DND-41 (cell line): Measurements from ENCODE around the gene FBXO11.

Experiments
- ATAC-seq: fragments of 200-7000 bp; cut with Tn5 transposase; 3 replicates; pipeline ENCODE4 v1.9.1; 2021; ENCODE audit warnings: low read depth; ENCODE audit not compliant: insufficient read depth
- DNase-seq: peaks from one replicate; pipeline ENCODE4 v3.0.0-alpha.2; 2020
- H2AFZ ChIP-seq: 2 replicates; pipeline ENCODE4 v1.6.0; 2012; ENCODE audit warnings: low read depth, low read length
- H3K27ac ChIP-seq: 2 replicates; pipeline ENCODE4 v1.5.1; 2012; ENCODE audit warnings: low read length, inconsistent platforms
- H3K27me3 ChIP-seq: fragments of 200-600 bp; sonication (generic); 2 replicates; pipeline ENCODE4 v1.6.0; 2012; ENCODE audit warnings: low read length, mild to moderate bottlenecking, inconsistent platforms; ENCODE audit not compliant: insufficient read depth, poor library complexity
- H3K36me3 ChIP-seq: 2 replicates; pipeline ENCODE4 v1.5.1; 2012; ENCODE audit warnings: low read length, inconsistent platforms; ENCODE audit not compliant: insufficient read depth
- H3K4me1 ChIP-seq: 2 replicates; pipeline ENCODE4 v1.5.1; 2012; ENCODE audit warnings: mild to moderate bottlenecking, low read length; ENCODE audit not compliant: insufficient read depth
- H3K4me2 ChIP-seq: 2 replicates; pipeline ENCODE4 v1.6.0; 2012; ENCODE audit warnings: mild to moderate bottlenecking, moderate library complexity, low read length, inconsistent platforms; ENCODE audit not compliant: insufficient read depth
- H3K4me3 ChIP-seq, 2 experiments: fragments of 200-600 bp in 1 of 2; shearing (Covaris generic) in 1 of 2; 2 replicates each; pipeline ENCODE4 v1.5.1; 2012 to 2016; ENCODE audit warnings: inconsistent platforms in 2 of 2, low read length in 2 of 2, mild to moderate bottlenecking in 2 of 2, low read depth in 1 of 2, moderate library complexity in 1 of 2
- H3K79me2 ChIP-seq: 2 replicates; pipeline ENCODE4 v1.6.0; 2012; ENCODE audit warnings: low read length, inconsistent platforms; ENCODE audit not compliant: insufficient read depth
- H3K9ac ChIP-seq: 2 replicates; pipeline ENCODE4 v1.6.0; 2012; ENCODE audit warnings: low read depth, mild to moderate bottlenecking, inconsistent platforms, low read length, moderate library complexity
- H3K9me3 ChIP-seq: 2 replicates; pipeline ENCODE4 v1.5.1; 2012; ENCODE audit warnings: low read length, moderate library complexity, mild to moderate bottlenecking, inconsistent platforms; ENCODE audit not compliant: insufficient read depth, severe bottlenecking
- H4K20me1 ChIP-seq: 2 replicates; pipeline ENCODE4 v1.6.0; 2012; ENCODE audit warnings: low read length; ENCODE audit not compliant: insufficient read depth
- CTCF ChIP-seq: IDR thresholded peaks from 2 replicates; pipeline ENCODE4 v1.5.1; 2012; ENCODE audit warnings: borderline replicate concordance, low read length, moderate library complexity, mild to moderate bottlenecking; ENCODE audit not compliant: poor library complexity, severe bottlenecking; ENCODE audit errors: extremely low read depth
- EZH2 ChIP-seq: IDR thresholded peaks from 3 replicates; pipeline ENCODE4 v1.6.1; 2012; ENCODE audit warnings: borderline replicate concordance, low read depth, mild to moderate bottlenecking, moderate library complexity, low read length, inconsistent platforms; ENCODE audit not compliant: severe bottlenecking

The FBXO11 gene

GRCh38 chr2:47772343-47772742 lies 134.0 kb downstream of the FBXO11 start:
- H2AFZ ChIP-seq, result no peak overlapping the region
- H4K20me1 ChIP-seq, result no peaks in the 10 kb centered on the region
- DNase-seq, result no peak
- TF ChIP-seq CTCF (no peak), EZH2 (no peak)
- H3K9me3 ChIP-seq, result no peaks in the 10 kb centered on the region
- no peak for ATAC-seq
- H3K79me2 ChIP-seq, result no peaks in the 10 kb centered on the region
- no peak overlapping the region for H3K27ac ChIP-seq
- H3K4me3 ChIP-seq, result no peak overlapping the region
- no peaks in the 10 kb centered on the region for H3K36me3 ChIP-seq
- peaks cover 9% of the 10 kb centered on the region for H3K4me1 ChIP-seq
- no peak overlapping the region for H3K9ac ChIP-seq
- H3K4me2 ChIP-seq, result no peak overlapping the region
- H3K27me3 ChIP-seq, result no peaks in the 10 kb centered on the region

GRCh38 chr2:47771211-47771610 lies 135.1 kb downstream of the FBXO11 start:
- Histone ChIP-seq H3K4me1 (peaks cover 9% of the 10 kb centered on the region), H3K36me3 (no peaks in the 10 kb centered on the region), H3K9me3 (no peaks in the 10 kb centered on the region), H3K4me2 (no peak overlapping the region), H3K4me3 (no peak overlapping the region), H4K20me1 (no peaks in the 10 kb centered on the region), H3K9ac (no peak overlapping the region), H3K27me3 (no peaks in the 10 kb centered on the region), H2AFZ (peak overlapping the region; percentile 12), H3K79me2 (no peaks in the 10 kb centered on the region), H3K27ac (no peak overlapping the region)
- TF ChIP-seq EZH2 (no peak), CTCF (no peak)
- no peak for DNase-seq
- no peak for ATAC-seq

- no peak overlapping the region for H3K4me3 ChIP-seq
- peaks cover 9% of the 10 kb centered on the region for H3K4me1 ChIP-seq
- TF ChIP-seq CTCF (no peak), EZH2 (no peak)
- no peaks in the 10 kb centered on the region for H4K20me1 ChIP-seq
- no peak overlapping the region for H3K9ac ChIP-seq
- no peak overlapping the region for H3K27ac ChIP-seq
- ATAC-seq (no peak), DNase-seq (no peak)
- no peaks in the 10 kb centered on the region for H3K79me2 ChIP-seq
- H3K27me3 ChIP-seq, result no peaks in the 10 kb centered on the region
- no peaks in the 10 kb centered on the region for H3K9me3 ChIP-seq
- no peaks in the 10 kb centered on the region for H3K36me3 ChIP-seq
- H3K4me2 ChIP-seq, result no peak overlapping the region
- H2AFZ ChIP-seq, result no peak overlapping the region
Observed at GRCh38 chr2:47769318-47769717, 137.0 kb downstream of the FBXO11 start.
